K562 (cell line): Measurements from ENCODE around the gene HMX1. TPM values are rescaled to one million over a fixed set of nuclear protein-coding genes. Genes with fewer than 3 reads are reported as not detected.

Experiments
- BCLAF1 ChIP-seq, 2 experiments: fragments of 450-650 bp in 1 of 2; IDR thresholded peaks; 2 replicates each; pipeline ENCODE4 v1.6.1; 2011 to 2017; ENCODE audit warnings: low read depth in 2 of 2, antibody characterized with exemption in 1 of 2, borderline replicate concordance in 1 of 2, low read length in 1 of 2, mild to moderate bottlenecking in 1 of 2, mixed read lengths in 1 of 2; ENCODE audit not compliant: control insufficient read depth in 1 of 2
- polyA plus RNA-seq, 8 experiments: library from polyadenylated mRNA; depleted of rRNA in 4 of 8; stranded (reverse) in 5 of 8; unstranded in 3 of 8; fragments of >200 nt; fragmentation: Nextera tagmentation in 2 of 8; fragmentation: Illumina TruSeq in 1 of 8; extraction: Ambion mirVana in 2 of 8; extraction: Trizol in 1 of 8; gene quantifications; 2 replicates each; pipeline versions ENCODE4 v1.2.1 to v1.2.3, GENCODE V29; 2011 to 2014; ENCODE audit warnings: inconsistent platforms in 1 of 8, missing spikeins in 1 of 8
- total RNA-seq, 7 experiments: library from RNA; depleted of rRNA in 6 of 7; stranded (reverse); fragments of >200 nt in 6 of 7; fragmentation: Illumina TruSeq in 2 of 7; extraction: Trizol in 2 of 7; gene quantifications; 2 replicates each; pipeline versions ENCODE4 v1.2.1 to v1.2.3, GENCODE V29; 2011 to 2021; ENCODE audit warnings: low replicate concordance in 1 of 7
- TF ChIP-seq, protein P1 (sequence below): sonication (generic); formaldehyde crosslinking; IDR thresholded peaks from 2 replicates; pipeline ENCODE4 v1.8.0; 2023; ENCODE audit warnings: mild to moderate bottlenecking, missing genetic modification reagents
- TF ChIP-seq, protein P2 (sequence below): fragments of 250-450 bp; sonication (Bioruptor Pico); IDR thresholded peaks from 2 replicates; pipeline ENCODE4 v1.5.0; 2021

HMX1 gene
- total and polyA plus RNA-seq, 9 of the 15 experiments (the other 6 are each of a cell fraction or from before 2014, with no cell fraction given) = not detected

DNA sequence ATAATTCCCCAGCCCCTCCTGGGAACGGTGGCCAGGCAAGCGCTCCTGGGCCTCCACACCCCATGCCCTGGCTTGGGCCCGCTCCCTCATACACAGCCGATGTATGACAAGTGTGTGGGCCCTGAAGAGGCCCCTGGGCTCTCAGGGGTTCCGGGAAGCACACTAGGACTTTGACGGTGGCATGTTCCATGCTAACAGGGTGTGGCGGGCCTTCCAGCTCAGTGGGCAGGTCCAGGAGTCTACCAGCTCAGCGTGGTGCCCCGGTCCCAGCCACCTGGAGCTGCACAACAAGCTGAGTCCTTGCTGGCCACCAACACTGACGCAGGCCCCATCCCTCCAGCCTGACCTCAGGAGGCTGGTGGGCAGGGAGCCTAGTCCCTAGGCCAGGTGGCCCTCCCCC is 24.4 kb upstream of the HMX1 start (continued):
- TF ChIP-seq, protein P1, sequence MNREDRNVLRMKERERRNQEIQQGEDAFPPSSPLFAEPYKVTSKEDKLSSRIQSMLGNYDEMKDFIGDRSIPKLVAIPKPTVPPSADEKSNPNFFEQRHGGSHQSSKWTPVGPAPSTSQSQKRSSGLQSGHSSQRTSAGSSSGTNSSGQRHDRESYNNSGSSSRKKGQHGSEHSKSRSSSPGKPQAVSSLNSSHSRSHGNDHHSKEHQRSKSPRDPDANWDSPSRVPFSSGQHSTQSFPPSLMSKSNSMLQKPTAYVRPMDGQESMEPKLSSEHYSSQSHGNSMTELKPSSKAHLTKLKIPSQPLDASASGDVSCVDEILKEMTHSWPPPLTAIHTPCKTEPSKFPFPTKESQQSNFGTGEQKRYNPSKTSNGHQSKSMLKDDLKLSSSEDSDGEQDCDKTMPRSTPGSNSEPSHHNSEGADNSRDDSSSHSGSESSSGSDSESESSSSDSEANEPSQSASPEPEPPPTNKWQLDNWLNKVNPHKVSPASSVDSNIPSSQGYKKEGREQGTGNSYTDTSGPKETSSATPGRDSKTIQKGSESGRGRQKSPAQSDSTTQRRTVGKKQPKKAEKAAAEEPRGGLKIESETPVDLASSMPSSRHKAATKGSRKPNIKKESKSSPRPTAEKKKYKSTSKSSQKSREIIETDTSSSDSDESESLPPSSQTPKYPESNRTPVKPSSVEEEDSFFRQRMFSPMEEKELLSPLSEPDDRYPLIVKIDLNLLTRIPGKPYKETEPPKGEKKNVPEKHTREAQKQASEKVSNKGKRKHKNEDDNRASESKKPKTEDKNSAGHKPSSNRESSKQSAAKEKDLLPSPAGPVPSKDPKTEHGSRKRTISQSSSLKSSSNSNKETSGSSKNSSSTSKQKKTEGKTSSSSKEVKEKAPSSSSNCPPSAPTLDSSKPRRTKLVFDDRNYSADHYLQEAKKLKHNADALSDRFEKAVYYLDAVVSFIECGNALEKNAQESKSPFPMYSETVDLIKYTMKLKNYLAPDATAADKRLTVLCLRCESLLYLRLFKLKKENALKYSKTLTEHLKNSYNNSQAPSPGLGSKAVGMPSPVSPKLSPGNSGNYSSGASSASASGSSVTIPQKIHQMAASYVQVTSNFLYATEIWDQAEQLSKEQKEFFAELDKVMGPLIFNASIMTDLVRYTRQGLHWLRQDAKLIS (CRISPR knock-in tag) = no peak
- TF ChIP-seq, protein P2, sequence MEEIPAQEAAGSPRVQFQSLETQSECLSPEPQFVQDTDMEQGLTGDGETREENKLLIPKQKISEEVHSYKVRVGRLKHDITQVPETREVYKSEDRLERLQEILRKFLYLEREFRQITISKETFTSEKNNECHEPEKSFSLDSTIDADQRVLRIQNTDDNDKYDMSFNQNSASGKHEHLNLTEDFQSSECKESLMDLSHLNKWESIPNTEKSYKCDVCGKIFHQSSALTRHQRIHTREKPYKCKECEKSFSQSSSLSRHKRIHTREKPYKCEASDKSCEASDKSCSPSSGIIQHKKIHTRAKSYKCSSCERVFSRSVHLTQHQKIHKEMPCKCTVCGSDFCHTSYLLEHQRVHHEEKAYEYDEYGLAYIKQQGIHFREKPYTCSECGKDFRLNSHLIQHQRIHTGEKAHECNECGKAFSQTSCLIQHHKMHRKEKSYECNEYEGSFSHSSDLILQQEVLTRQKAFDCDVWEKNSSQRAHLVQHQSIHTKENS (CRISPR knock-in tag) = no peak
- no peak for TF ChIP-seq BCLAF1 (IDR thresholded peaks at IDR 0.05; ENCODE audit: borderline replicate concordance in 1 of 2, control insufficient read depth in 1 of 2, low read depth in 2 of 2, low read length in 1 of 2)
- TF ChIP-seq, all 486 proteins: peak for 0
